HG03575 (cell line): ENCODE data around the gene TLDC2.
"Not testable (repeated sequence)": the region's sequence is repeated elsewhere in the genome, so short reads cannot be mapped to it uniquely, and the experiment has no call there.

Experiments used
- ATAC-seq: cut with Tn5 transposase; IDR thresholded peaks from one replicate; pipeline ENCODE4 v1.9.1; 2021; ENCODE audit not compliant: unreplicated experiment, insufficient number of reproducible peaks, low FRiP score; ENCODE audit errors: extremely low read depth

Gene TLDC2

GRCh38 chr20:36888880-36889516 lies 13.1 kb downstream of the TLDC2 start:
- ATAC-seq = no peak

GRCh38 chr20:36890586-36890985 lies 14.6 kb downstream of the TLDC2 start:
- no peak for ATAC-seq

- ATAC-seq = no peak
Measured at GRCh38 chr20:36891211-36891610, 15.3 kb downstream of the TLDC2 start.

- no peak for ATAC-seq
Measured at GRCh38 chr20:36893801-36894200, 17.9 kb downstream of the TLDC2 start.

GRCh38 chr20:36895036-36895435 lies 19.1 kb downstream of the TLDC2 start:
- ATAC-seq = no peak

GRCh38 chr20:36904690-36905089 lies 28.8 kb downstream of the TLDC2 start:
- ATAC-seq = no peak

GRCh38 chr20:36905566-36905965 lies 29.6 kb downstream of the TLDC2 start:
- ATAC-seq = not testable (repeated sequence)

- ATAC-seq = not testable (repeated sequence)
Measured at GRCh38 chr20:36906086-36906485, 30.1 kb downstream of the TLDC2 start.

- ATAC-seq = no peak
Measured at GRCh38 chr20:36908603-36909002, 32.7 kb downstream of the TLDC2 start.

- no peak for ATAC-seq
Measured at GRCh38 chr20:36916199-36916598, 40.3 kb downstream of the TLDC2 start.

GRCh38 chr20:36917240-36917639 lies 41.3 kb downstream of the TLDC2 start:
- no peak for ATAC-seq

- no peak for ATAC-seq
Measured at GRCh38 chr20:36917943-36918342, 42.0 kb downstream of the TLDC2 start.

GRCh38 chr20:36919715-36920333 lies 43.9 kb downstream of the TLDC2 start:
- ATAC-seq = no peak

- ATAC-seq = no peak
Measured at GRCh38 chr20:36920334-36920730, 44.4 kb downstream of the TLDC2 start.

- no peak for ATAC-seq
Measured at GRCh38 chr20:36924167-36925045, 48.5 kb downstream of the TLDC2 start.

- no peak for ATAC-seq
Measured at GRCh38 chr20:36925234-36925633, 49.3 kb downstream of the TLDC2 start.

GRCh38 chr20:36926653-36927200 lies 50.8 kb downstream of the TLDC2 start:
- no peak for ATAC-seq

- ATAC-seq = no peak
Measured at GRCh38 chr20:36927704-36928103, 51.8 kb downstream of the TLDC2 start.

GRCh38 chr20:36929290-36929689 lies 53.4 kb downstream of the TLDC2 start:
- ATAC-seq = no peak

- no peak for ATAC-seq
Measured at GRCh38 chr20:36929691-36930090, 53.8 kb downstream of the TLDC2 start.
